ENCODE data around the gene PDE7B. TPM values are rescaled to one million over a fixed set of nuclear protein-coding genes. Genes with fewer than 3 reads are reported as not detected.

Gene PDE7B
- total RNA-seq, 1 donor from 2014 or later, result 0.05 TPM

GRCh38 chr6:136178749-136179148 is 327.2 kb downstream of the PDE7B start:
- Mint-ChIP-seq H3K4me3 (ENCODE audit: unreplicated experiment) (no peak overlapping the region), H3K36me3 (ENCODE audit: low read depth) (no peaks in the 10 kb centered on the region), H3K9me3 (ENCODE audit: low read depth) (no peaks in the 10 kb centered on the region), H3K27ac (ENCODE audit: unreplicated experiment) (no peak overlapping the region), H3K27me3 (ENCODE audit: low read depth) (no peaks in the 10 kb centered on the region), H3K4me1 (ENCODE audit: low read depth) (peaks cover 11% of the 10 kb centered on the region)
- no peak for TF ChIP-seq CTCF (IDR thresholded peaks at IDR 0.05)
- no peak for DNase-seq (ENCODE audit: low spot score)

DNA sequence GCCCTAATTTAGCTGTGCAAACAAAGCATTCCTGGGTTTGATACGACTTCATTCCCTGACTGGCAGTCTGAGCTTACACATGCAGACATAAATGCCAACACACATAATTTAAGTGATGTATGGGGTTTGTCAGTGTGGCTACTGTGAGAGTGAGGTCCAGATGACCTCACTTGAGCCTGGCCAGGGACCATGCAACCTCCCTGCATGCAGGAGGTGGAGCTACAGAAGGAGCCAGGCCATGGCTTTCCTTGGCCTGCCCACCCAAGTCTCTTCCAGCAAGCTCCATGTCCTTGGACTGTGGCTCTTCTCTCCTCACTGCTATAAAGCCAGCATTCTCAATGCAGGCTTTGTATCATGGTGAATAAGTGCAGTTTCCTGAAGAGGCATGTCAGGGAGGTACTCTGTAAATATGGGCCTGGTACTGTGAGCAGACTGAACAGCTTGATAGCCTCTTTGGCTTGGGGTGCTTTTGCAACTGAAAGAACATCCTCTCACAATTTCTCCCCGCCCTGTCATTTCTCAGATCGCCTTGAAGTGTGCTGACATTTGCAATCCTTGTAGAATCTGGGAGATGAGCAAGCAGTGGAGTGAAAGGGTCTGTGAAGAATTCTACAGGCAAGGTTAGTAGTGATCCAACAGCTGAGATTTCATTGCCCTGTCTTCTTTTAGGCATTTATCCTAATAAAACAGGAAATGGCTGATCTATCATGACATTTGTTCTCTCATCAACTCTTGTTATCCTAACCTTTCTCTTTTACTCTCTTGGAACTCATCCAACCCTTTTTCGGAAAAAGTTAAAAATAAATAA is 329.4 kb downstream of the PDE7B start:
- no peak overlapping the region for H3K27ac Mint-ChIP-seq (ENCODE audit: unreplicated experiment)
- no peak overlapping the region for H3K4me3 Mint-ChIP-seq (ENCODE audit: unreplicated experiment)
- no peaks in the 10 kb centered on the region for H3K36me3 Mint-ChIP-seq (ENCODE audit: low read depth)
- H3K4me1 Mint-ChIP-seq (ENCODE audit: low read depth), result peaks cover 10% of the 10 kb centered on the region
- DNase-seq (ENCODE audit: low spot score), result no peak
- no peak for TF ChIP-seq CTCF (IDR thresholded peaks at IDR 0.05)
- H3K27me3 Mint-ChIP-seq (ENCODE audit: low read depth), result no peaks in the 10 kb centered on the region
- H3K9me3 Mint-ChIP-seq (ENCODE audit: low read depth), result no peaks in the 10 kb centered on the region

DNA sequence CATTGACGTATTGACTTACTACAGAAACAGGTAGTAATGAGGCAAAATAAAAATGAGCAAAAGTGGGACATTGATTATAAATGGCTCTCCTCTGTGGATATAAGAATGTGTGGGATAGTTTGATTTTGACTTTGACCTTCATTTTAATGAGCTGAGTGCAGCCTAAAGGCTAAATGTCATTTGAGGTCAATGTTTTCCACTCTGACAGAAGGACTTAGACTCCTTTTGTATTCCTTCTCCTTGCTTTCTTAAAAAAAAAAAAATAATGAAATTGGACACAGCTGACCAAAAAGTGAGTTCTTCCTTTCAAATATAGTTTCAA is 330.0 kb downstream of the PDE7B start:
- H3K36me3 Mint-ChIP-seq (ENCODE audit: low read depth), result no peaks in the 10 kb centered on the region
- no peak for DNase-seq (ENCODE audit: low spot score)
- no peak overlapping the region for H3K27ac Mint-ChIP-seq (ENCODE audit: unreplicated experiment)
- H3K9me3 Mint-ChIP-seq (ENCODE audit: low read depth), result no peaks in the 10 kb centered on the region
- no peaks in the 10 kb centered on the region for H3K27me3 Mint-ChIP-seq (ENCODE audit: low read depth)
- TF ChIP-seq CTCF (IDR thresholded peaks at IDR 0.05), result no peak
- H3K4me3 Mint-ChIP-seq (ENCODE audit: unreplicated experiment), result no peak overlapping the region
- H3K4me1 Mint-ChIP-seq (ENCODE audit: low read depth), result peaks cover 10% of the 10 kb centered on the region

GRCh38 chr6:136181861-136182260 is 330.4 kb downstream of the PDE7B start:
- H3K27me3 Mint-ChIP-seq (ENCODE audit: low read depth), result no peaks in the 10 kb centered on the region
- no peak overlapping the region for H3K27ac Mint-ChIP-seq (ENCODE audit: unreplicated experiment)

DNA sequence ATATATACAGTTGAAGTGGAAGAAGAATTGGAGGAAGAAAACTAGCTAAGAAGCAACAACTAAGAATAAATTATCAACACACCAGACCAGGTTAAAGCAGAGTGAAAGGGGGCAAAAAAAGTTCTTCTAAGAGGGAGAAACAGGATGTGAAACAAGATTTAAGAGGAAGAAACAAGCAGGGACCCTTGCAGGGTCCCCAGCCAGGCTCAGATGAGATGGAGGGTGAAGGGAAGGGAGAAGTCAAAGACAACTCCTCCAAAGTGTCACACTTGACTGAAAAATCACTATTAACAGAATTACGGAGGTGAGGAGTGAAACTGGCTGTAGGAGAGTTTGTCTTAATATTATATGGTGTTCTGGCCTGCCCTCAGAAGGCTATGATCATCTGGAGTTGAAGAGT is 333.2 kb downstream of the PDE7B start:
- Mint-ChIP-seq H3K4me1 (ENCODE audit: low read depth) (peaks cover 10% of the 10 kb centered on the region), H3K4me3 (ENCODE audit: unreplicated experiment) (no peak overlapping the region), H3K27me3 (ENCODE audit: low read depth) (no peaks in the 10 kb centered on the region)

More at GRCh38 chr6:136181861-136182260, 330.4 kb downstream of the PDE7B start:
- no peak for DNase-seq (ENCODE audit: low spot score)
- Mint-ChIP-seq H3K36me3 (ENCODE audit: low read depth) (no peaks in the 10 kb centered on the region), H3K9me3 (ENCODE audit: low read depth) (no peaks in the 10 kb centered on the region), H3K4me1 (ENCODE audit: low read depth) (peaks cover 10% of the 10 kb centered on the region), H3K4me3 (ENCODE audit: unreplicated experiment) (no peak overlapping the region)
- no peak for TF ChIP-seq CTCF (IDR thresholded peaks at IDR 0.05)

More for the DNA sequence above, 333.2 kb downstream of the PDE7B start:
- no peaks in the 10 kb centered on the region for H3K9me3 Mint-ChIP-seq (ENCODE audit: low read depth)
- no peak for DNase-seq (ENCODE audit: low spot score)
- H3K36me3 Mint-ChIP-seq (ENCODE audit: low read depth), result no peaks in the 10 kb centered on the region
- no peak overlapping the region for H3K27ac Mint-ChIP-seq (ENCODE audit: unreplicated experiment)
- no peak for TF ChIP-seq CTCF (IDR thresholded peaks at IDR 0.05)
